ENCODE data around the gene KCNH5.

The KCNH5 gene, protein sequence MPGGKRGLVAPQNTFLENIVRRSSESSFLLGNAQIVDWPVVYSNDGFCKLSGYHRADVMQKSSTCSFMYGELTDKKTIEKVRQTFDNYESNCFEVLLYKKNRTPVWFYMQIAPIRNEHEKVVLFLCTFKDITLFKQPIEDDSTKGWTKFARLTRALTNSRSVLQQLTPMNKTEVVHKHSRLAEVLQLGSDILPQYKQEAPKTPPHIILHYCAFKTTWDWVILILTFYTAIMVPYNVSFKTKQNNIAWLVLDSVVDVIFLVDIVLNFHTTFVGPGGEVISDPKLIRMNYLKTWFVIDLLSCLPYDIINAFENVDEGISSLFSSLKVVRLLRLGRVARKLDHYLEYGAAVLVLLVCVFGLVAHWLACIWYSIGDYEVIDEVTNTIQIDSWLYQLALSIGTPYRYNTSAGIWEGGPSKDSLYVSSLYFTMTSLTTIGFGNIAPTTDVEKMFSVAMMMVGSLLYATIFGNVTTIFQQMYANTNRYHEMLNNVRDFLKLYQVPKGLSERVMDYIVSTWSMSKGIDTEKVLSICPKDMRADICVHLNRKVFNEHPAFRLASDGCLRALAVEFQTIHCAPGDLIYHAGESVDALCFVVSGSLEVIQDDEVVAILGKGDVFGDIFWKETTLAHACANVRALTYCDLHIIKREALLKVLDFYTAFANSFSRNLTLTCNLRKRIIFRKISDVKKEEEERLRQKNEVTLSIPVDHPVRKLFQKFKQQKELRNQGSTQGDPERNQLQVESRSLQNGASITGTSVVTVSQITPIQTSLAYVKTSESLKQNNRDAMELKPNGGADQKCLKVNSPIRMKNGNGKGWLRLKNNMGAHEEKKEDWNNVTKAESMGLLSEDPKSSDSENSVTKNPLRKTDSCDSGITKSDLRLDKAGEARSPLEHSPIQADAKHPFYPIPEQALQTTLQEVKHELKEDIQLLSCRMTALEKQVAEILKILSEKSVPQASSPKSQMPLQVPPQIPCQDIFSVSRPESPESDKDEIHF

DNA sequence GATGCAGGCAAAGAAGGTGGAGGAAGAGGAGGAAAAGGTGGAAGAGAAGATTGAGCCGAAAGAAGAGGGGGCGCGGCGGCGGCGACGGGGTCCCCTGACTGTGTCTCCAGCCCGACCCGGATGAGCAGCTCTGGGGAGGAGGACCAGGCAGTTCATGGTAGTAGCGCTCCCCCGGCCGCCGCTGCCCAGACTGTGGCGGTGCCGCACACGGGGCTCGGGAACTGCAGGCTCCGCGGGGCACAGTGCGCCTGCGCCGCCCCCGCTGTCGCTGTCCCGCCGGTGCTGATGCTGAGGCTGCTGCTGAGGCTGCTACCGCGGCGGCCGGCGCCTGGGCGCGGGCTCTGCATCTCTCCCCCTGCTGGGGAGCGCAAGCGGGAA, at the start of gene KCNH5:
TSS of gene KCNH5 (minus strand) at position 225 of the 378 bp plus-strand sequence. CDS start 272 bp downstream, outside the sequence.
- no peak for DNase-seq

DNA sequence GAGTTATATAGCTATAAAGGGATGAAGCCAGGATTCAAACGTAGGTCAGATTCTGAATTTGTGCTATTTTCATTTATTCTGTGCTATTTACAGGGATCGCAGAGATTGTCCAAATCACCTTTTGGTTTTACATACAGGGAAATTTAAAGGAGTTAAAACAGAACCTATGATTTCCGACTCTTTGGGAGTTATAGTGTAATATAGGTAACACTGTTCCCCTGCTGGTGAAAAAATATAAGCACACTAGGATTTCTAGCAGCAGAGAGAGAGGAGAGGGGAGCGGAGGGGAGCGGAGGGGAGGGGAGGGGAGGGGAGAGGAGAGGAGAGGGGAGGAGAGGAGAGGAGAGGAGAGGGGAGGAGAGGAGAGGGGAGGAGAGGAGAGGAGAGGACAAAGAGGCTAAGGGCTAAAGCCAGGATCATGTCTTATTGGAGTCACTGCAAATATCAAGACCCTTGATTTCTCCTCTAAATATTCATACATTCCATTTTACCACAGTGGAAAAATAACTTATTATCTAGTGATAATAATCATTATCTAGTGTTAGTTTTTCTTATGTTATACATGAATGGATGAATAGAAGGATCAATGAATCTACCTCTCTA, 46.2 kb upstream of the KCNH5 start:
- DNase-seq, result no peak

DNA sequence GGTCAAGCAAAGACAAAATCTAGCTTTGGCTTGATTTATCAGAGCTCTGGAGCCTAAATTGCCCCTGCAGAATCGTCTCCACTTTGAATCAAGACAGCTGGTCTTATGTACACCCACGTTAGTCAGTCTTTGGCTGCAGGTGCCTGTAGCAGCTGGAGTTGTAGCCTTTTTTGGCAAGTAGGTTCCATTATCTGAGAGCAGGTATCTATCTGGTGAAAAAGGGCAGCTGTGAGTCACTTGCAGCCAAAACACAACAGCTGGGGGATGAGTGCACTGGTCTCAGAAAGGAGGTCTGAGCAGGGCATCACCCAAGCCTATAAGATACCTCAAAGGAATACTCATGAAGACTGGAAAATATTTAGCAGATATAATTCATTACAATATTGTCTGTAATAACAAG, 43.6 kb upstream of the KCNH5 start:
- DNase-seq, result no peak

DNA sequence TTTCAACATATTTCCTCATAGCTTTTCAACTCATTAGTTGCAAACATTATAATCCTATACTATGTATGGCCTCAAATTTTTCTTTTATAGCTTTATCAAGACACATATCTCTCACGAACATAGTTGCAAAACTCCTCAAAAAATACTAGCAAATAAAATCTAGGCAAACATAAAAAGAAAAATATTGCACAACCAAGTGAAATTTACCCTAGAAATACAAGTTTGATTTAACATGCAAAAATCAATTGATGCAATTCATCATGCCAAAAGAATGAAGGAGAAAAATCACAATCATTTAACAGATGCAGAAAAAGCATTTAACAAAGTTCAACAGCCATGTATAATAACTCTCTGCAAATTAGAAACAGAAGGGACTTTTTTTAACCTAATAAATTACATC, 33.3 kb upstream of the KCNH5 start:
- DNase-seq, result no peak

DNA sequence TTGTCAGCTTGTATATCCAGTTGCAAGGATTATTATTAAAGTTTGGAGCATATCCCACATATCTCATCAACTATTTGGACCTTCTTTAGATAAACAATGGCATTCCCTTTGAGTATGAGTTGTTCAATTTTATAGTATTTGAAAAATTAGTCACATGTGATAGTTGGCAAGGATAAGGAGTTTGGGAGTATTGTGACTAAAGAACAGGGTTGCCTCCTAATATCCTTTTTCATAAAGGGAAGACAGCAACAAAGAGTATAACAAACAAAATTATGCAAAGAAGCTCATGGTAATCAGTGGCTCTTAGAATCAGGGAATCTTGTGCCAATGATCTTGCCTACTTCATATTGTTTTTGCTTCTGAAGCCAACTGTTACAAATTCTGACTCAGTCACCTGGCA, 31.2 kb upstream of the KCNH5 start:
- no peak for DNase-seq

DNA sequence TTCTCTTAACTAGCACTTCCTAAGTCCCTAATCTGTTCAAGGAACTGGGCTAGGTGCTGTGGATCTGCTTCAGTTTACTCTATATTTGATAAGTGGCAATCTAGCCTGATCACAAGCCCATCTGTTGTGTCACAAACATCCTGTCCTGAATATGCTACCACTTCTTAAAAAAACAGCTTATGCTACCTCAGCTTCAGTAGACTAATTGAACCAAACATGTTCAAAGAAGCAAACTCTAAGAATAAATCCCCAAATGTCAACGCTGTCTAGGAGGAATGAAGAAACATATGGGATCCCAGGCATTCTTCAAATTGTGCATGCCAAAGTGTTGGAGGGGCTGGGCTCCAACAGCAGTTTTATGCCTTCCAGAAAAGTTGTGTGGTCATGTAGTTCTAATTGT, 10.4 kb upstream of the KCNH5 start:
- no peak for DNase-seq

DNA sequence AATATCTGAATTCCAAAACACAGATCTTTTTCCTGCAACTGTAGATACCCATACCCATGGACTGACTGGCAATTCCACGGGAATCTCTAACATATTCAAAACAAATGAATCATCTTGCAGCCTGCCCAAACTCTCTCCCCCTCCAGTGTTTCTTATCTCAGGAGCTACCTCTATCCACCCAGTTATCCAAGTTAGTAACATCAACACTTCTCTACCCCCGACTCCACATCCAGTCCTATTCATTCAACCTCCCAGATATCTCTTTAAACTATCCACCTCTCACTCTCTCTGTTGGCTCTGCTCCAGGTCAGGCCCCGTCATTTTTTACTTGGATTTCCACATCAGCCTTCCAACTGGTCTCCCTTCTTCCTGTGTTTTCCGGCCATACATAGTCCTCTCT, 6.7 kb upstream of the KCNH5 start:
- no peak for DNase-seq

DNA sequence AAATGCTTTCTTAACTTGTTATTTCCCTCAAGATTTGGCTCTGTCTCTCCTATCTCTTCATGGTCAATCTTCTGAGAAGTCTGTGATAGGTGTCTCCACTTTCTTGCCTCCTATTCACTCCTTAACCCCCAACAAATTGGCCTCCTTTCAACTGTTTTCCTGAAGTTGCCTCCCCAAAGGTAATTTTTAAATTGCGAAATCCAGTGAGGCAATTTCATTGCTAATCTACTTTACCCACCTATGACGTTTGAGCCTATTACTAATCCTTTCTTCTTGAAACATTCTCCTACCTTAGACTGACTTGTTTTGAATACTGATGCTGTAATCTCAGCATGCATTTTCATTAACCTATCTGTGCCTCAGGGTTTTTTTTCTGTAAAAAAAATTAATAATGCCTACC, 6.0 kb upstream of the KCNH5 start:
- DNase-seq, result no peak

DNA sequence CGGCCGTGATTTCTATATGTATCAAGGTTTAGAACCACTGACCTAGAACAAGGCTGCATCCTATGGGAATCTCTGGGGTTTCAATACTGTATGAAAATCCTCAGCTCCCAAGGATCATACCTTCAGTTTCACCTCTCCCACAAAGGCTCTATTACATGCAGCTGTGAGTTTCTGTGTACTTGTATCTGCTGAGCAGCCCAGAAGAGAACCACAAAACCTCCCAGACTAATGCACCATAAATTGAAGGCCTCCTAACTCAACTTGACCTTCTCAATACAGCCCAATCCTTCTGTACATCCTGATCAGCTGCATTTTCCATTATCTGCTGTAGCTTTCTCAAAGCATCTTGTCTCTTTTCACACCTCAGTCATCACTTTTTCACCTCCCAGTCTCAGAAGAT, 5.4 kb upstream of the KCNH5 start:
- DNase-seq, result no peak

DNA sequence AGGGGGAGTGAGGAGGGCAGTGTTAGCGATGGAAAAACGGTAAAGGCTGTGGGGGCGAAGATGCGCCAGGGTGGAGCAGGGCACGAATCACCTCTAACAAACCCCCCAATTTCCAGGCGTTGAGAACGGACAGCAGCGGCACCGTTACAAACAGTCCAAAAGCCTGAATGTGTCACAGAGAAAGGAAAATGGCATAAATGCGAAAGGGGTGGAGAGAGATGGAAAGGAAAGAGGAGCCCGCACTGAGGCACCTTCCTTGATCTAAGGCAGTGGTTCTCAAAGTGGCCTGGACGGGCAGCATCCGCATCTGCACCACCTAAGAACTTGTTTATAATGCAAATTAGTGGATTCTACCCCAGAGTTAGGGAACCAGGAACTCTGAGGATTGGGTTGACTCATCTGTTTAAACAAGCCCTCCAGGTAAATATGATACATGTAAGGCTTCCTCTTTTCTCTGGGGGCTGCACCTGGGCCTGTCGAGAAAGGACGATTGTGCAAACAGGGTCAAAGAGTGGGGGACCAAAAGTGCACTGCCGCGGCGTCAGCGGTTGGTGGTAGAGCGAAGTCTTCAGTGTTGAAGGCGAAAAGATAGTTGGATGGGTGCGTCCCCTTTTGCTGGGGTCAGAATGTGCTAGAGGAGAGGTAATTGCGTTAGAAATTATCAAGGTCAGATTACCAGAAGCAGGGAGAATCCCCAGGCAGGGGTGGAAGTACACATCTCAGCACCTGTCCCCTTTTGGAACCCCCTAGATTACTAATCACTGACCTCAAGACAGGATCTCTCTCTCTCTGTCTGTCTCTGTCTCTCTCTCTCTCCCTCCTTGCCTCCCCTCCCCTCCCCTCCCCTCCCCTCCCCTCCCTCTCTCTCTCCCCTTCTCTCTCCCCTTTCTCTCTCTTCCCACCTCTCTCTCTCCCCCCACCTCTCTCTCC, 1.3 kb upstream of the KCNH5 start:
- DNase-seq, result no peak

DNA sequence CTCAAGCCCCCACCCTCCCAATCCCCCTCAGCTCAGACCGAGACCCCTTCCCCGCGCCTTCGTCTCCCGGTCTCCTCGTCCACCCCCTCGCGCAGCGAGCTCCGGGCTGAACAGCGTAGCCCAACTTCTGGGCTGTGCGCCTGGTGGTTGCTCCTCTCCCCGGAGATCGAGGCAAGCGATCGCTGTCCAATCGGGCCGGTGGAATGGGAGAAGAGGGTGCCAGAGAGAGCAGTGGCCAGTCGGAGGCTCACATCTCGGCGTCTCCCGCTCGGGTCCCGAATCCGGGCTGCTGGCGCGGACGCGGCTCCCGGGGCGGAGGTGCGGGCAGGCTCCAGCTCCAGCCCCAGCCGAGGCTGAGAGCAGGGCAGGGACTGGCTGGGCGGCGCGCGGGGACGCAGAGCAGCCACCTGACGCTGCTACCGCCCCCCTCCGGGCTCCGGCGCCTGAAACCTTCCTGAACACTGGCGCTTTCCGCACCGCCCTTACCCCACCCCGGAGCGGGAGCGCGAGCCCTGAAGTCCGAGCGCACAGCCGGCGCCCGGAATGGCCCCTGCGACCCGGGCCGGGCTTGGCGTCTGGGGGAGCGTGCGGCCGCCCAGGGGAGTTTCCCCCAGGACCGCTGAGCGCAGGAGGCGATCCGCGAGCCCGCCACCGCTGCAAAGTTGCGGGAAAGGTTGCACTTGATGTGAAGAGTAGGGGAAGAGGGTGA, 508 bp upstream of the KCNH5 start:
- no peak for DNase-seq

DNA sequence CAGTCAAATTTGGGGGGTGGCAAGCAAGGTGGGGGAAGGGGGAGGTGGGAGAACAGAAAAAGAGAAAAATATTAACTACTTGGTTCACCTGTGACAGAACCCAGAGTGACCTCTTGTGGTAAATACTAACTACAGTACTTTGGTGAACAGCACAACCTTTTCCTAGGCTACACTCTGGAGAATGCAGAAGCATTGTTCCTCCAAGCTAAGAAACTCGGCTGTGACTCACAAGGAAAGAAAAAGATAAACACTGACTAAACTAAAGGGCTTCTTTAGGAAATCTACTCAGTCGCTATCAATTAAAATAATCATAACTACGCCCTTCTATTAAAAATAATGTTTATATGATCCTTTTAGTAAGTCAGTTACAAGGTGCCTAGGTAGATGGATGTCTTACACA, 5.4 kb downstream of the KCNH5 start:
- DNase-seq, result peak; percentile 70

DNA sequence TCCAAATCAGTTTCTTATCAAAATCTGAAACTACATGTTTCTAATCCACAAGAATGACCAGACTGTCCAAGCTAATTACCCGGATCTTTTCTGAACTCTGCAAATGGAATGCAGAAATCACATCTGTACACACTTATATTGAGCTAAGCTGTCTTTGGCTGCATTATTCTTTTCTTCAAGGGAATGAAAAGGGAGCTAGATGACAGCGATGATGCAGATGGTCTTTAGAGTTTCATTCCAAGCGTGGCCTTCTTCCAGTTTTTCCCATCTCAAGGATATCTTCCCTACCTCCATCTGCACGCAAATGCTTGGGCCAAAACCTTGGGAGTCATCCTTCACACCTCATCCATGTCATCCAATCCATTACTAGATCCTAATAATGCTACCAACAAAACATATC, 12.6 kb downstream of the KCNH5 start:
- no peak for DNase-seq

DNA sequence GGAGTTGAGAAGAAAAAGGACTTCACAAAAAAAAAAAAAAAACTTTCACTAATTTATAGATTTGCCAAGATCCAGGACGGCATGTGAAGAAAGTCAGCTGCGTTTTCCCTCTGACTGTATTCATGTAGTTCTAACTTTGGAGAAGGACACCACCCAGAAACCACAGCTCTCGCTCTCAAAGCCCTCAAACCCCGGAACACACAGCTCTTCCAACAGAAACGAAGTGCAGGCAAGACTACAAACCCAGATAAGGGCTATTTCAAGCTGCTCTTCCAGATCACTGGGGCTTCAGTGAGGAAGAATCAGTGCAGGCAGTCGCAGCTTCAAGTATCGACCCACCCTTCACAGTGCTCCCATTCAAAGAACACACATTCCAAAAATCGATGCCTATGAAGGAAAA, 13.2 kb downstream of the KCNH5 start:
- DNase-seq, result no peak

DNA sequence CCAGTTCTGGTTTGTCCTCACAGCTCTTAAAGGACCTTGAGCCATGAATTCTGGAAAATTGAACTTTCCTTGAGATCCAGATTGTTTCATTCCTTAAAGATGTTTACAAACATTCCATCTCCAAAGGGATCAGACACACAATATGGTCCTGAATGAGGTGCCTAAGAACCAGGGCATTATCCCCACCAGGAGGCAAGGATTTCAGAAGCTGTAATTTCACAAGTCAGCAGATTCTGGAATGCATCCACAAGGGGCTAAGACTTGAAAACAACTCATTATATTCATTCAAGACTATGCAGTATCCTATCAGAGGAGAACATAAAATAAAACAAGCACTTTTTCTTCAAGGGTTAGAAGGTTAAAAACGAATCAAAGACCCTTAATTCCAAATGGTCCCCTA, 15.1 kb downstream of the KCNH5 start:
- DNase-seq, result no peak

DNA sequence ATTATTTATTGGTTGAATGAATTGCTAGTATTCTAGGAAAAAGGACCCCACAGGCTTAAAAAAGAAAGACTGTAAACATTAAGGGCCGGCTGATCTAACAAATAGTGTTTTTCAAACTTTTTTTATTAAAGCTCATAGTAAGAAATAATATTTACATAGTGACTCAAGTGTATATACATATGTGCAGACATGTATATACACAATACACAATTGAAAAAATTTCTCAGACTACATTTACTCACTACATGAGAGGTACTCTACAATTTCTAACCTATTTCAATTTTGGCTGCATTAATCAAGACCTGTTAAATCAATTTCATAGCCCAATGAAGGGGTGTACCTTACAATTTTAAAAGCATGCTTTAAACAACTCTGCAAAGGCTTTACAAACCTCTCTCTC, 17.5 kb downstream of the KCNH5 start:
- DNase-seq, result no peak

DNA sequence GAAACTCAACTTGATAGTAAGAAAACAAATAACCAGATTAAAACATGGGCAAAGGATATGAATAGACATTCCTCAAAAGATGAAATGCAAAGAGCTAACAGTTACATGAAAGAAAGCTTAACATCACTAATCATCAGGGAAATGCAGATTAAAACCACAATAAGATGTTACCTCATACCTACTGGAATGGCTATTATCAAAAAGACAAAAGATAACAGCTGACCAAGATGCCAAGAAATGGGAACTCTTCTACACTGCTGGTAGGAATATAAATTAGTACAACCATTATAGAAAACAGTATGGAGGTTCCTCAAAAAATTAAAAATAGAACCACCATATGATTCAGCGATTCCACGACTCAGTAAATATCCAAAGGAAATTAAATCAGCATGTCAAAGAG, 18.8 kb downstream of the KCNH5 start:
- DNase-seq, result no peak

DNA sequence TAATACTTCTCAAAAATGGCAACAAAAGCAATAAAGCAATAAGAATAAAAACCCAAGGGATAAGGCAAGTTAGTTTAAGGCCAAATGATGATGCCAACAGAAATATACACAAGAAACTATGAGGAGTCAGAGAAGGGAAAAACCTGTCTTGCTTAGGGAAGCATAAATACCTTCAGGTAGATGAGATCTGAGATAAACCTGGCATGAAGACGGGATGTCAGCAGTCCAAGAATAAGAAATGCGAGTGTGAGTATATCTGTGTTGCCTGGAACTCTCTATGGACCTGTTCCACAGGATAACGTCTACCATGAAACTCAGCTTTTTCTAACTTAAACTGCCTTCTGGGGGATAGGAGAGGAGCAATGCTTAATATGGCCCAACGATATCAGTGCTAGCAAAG, 30.6 kb downstream of the KCNH5 start:
- no peak for DNase-seq

DNA sequence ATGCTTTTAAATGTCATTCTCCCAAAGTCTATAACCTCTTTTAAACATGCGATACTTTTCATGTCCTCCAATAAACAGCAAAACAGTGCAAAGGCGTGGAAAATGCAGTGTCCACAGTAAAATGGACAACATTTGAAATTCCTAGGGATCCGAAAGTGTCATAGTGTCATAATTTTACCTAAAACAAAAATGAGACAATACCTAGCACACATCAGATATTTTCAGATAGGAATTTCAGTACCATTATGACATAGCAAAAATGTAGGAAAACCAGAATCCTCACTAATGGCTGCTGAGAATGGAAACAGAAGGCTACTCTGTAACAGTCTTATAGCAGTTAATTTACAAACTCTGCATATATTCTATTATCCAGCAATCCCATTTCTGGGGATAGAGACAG, 33.1 kb downstream of the KCNH5 start:
- no peak for DNase-seq

DNA sequence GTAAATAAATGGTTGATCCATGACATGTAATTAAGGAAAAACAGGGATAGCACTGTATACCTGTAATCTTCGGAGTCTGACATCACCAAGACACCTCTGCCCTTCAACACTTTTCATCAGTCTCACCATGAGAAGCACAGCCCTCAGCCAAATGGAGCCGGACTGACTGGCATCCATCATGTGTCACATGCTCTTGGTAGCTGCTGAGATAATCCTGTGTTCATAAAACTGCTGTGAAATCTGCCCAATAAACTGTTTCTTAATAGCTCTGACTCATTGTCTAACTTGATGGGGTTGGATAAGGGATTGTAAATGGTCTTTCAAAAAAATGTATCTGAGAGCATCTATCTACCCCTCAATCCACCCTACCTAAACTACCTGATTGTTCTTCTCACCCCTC, 33.6 kb downstream of the KCNH5 start:
- DNase-seq, result no peak

DNA sequence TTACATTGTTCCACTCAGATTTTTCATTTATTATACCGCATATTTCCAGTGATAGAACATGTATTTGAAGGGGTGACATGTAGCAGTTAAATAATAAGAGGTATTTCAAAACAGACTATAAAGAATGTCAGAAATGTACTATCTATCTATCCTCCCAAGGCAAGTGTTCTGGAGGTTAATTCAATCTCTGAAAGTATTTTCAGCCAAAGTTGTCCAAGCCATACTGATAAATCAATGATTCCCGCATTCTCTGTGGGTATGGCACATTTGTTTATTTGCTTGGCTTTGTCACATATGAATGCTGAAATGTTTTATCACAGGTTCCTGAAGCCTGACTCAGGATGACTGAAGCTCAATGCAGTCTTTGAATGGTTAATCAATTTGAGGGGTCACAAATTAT, 35.8 kb downstream of the KCNH5 start:
- DNase-seq, result no peak

DNA sequence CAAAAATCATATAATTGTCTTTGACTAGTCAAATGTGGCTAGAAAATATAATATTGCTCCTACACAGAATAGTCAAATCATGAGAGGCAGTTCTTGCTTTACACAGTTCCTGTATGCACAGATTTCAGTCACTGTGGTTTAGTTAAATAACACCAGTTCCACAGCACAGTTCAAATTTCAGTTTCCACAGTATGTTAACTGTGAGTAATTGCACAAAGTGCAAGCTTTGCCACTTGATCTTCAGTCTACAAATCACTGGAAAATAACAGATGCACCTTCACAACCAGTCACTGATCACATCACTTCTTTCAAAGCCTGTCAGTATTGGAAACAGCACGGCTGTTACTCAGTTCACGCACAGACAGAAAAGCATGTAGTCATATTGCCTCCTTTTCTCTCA, 38.7 kb downstream of the KCNH5 start:
- no peak for DNase-seq

Measured in amniotic stem cell (primary cell).